Spinal cord (tissue), 10 donors: ENCODE results near the gene FANCM. TPM values are rescaled to one million over a fixed set of nuclear protein-coding genes. Genes with fewer than 3 reads are reported as not detected.
"Not testable (repeated sequence)": the region's sequence is repeated elsewhere in the genome, so short reads cannot be mapped to it uniquely, and the experiment has no call there.

Experiments used
- DNase-seq, 6 donors: peaks; one replicate each; pipeline versions ENCODE4 v3.0.0 to v3.0.0-alpha.2; 2013 to 2015; ENCODE audit warnings: low spot score in 6 of 6, low read depth in 4 of 6
- H3K27ac ChIP-seq: one replicate; pipeline ENCODE4 v1.5.1; 2013; ENCODE audit warnings: low read depth, low read length, control low read depth
- H3K27me3 ChIP-seq: one replicate; pipeline ENCODE4 v1.6.1; 2013; ENCODE audit warnings: low read length; ENCODE audit not compliant: control insufficient read depth, insufficient read depth
- H3K36me3 ChIP-seq: one replicate; pipeline ENCODE4 v1.6.1; 2013; ENCODE audit warnings: low read length; ENCODE audit not compliant: control insufficient read depth, insufficient read depth
- H3K4me1 ChIP-seq: one replicate; pipeline ENCODE4 v1.6.1; 2013; ENCODE audit warnings: low read length; ENCODE audit not compliant: control insufficient read depth, insufficient read depth
- H3K4me3 ChIP-seq: one replicate; pipeline ENCODE4 v1.5.1; 2013; ENCODE audit warnings: low read depth, low read length, control low read depth
- H3K9me3 ChIP-seq: one replicate; pipeline ENCODE4 v1.6.1; 2013; ENCODE audit warnings: low read length; ENCODE audit not compliant: control insufficient read depth, insufficient read depth
- WGBS: methylation state at CpG from one replicate; pipeline ENCODE4 v1.1.5; 2013; ENCODE audit warnings: missing lambda C conversion rate; ENCODE audit not compliant: insufficient coverage; 5-methylcytosine and 5-hydroxymethylcytosine counted together
- polyA plus RNA-seq, 2 donors: library from polyadenylated mRNA; unstranded; fragments of 120-200 nt; gene quantifications; one replicate each; pipeline ENCODE4 v1.2.1, GENCODE V29; 2013; ENCODE audit not compliant: insufficient read length in 2 of 2
- total RNA-seq, 2 donors: library from RNA; depleted of rRNA in 1 of 2; stranded (reverse); fragments of 120-200 nt in 1 of 2; fragments of >200 nt in 1 of 2; gene quantifications; one replicate each; pipeline versions ENCODE4 v1.2.3 to v1.2.4, GENCODE V29; 2013 to 2014
- donor health status: healthy.

FANCM gene
- total and polyA plus RNA-seq, 4 donors: 8.1 to 16.2 (median 9.6) TPM

- no peak overlapping the region for H3K27ac ChIP-seq
- no peaks in the 10 kb centered on the region for H3K27me3 ChIP-seq
- H3K9me3 ChIP-seq: no peaks in the 10 kb centered on the region
- H3K4me3 ChIP-seq: no peak overlapping the region
- no CpG with 5 or more reads among the region's 3 CpGs for WGBS
- H3K4me1 ChIP-seq: no peaks in the 10 kb centered on the region
- no peak for DNase-seq
- peaks cover 6% of the 10 kb centered on the region for H3K36me3 ChIP-seq
These were observed 76.5 kb downstream of the FANCM start for GRCh38 chr14:45212231-45212630.

- not testable (repeated sequence) for H3K27me3 ChIP-seq, H3K36me3 ChIP-seq
These were observed 78.0 kb downstream of the FANCM start for GRCh38 chr14:45213716-45214115.

GRCh38 chr14:45214341-45214740 lies 78.6 kb downstream of the FANCM start:
- H3K36me3 ChIP-seq, H3K27ac ChIP-seq, H3K27me3 ChIP-seq, H3K9me3 ChIP-seq, H3K4me3 ChIP-seq, H3K4me1 ChIP-seq, DNase-seq: not testable (repeated sequence)
- WGBS: 93% methylated on average over 3 of the region's 6 CpGs

More at GRCh38 chr14:45213716-45214115, 78.0 kb downstream of the FANCM start:
- H3K9me3 ChIP-seq, DNase-seq, H3K4me1 ChIP-seq, H3K27ac ChIP-seq, H3K4me3 ChIP-seq: not testable (repeated sequence)
- WGBS: no CpG with 5 or more reads among the region's 1 CpG

- DNase-seq: no peak
- H3K4me1 ChIP-seq: no peaks in the 10 kb centered on the region
- H3K27ac ChIP-seq: no peak overlapping the region
- 86% methylated on average over 2 of the region's 3 CpGs for WGBS
- H3K36me3 ChIP-seq: no peaks in the 10 kb centered on the region
- H3K27me3 ChIP-seq: no peaks in the 10 kb centered on the region
- H3K4me3 ChIP-seq: no peak overlapping the region
- no peaks in the 10 kb centered on the region for H3K9me3 ChIP-seq
These were observed 86.9 kb downstream of the FANCM start for GRCh38 chr14:45222485-45223262.

- DNase-seq: no peak
These were observed 91.8 kb downstream of the FANCM start for GRCh38 chr14:45227566-45227965.

GRCh38 chr14:45238988-45239387 lies 103.3 kb downstream of the FANCM start:
- Histone ChIP-seq H3K4me1 (no peaks in the 10 kb centered on the region), H3K4me3 (no peak overlapping the region), H3K9me3 (no peaks in the 10 kb centered on the region), H3K27me3 (no peaks in the 10 kb centered on the region), H3K27ac (no peak overlapping the region), H3K36me3 (peaks cover 3% of the 10 kb centered on the region)
- 69% methylated on average over 1 of the region's 2 CpGs for WGBS
- no peak for DNase-seq

More at GRCh38 chr14:45227566-45227965, 91.8 kb downstream of the FANCM start:
- Histone ChIP-seq H3K4me1 (no peaks in the 10 kb centered on the region), H3K36me3 (peaks cover 4% of the 10 kb centered on the region), H3K4me3 (no peak overlapping the region), H3K9me3 (no peaks in the 10 kb centered on the region), H3K27me3 (no peaks in the 10 kb centered on the region), H3K27ac (no peak overlapping the region)
- WGBS: 100% methylated on average over 3 of the region's 4 CpGs

- H3K27ac ChIP-seq: no peak overlapping the region
- no CpG with 5 or more reads among the region's 3 CpGs for WGBS
- no peak overlapping the region for H3K4me3 ChIP-seq
- no peaks in the 10 kb centered on the region for H3K4me1 ChIP-seq
- no peaks in the 10 kb centered on the region for H3K9me3 ChIP-seq
- no peaks in the 10 kb centered on the region for H3K27me3 ChIP-seq
- DNase-seq: no peak
- H3K36me3 ChIP-seq: no peaks in the 10 kb centered on the region
These were observed 107.0 kb downstream of the FANCM start for GRCh38 chr14:45242706-45243105.

- WGBS: 98% methylated on average over 3 of the region's 3 CpGs
- DNase-seq: no peak
- H3K4me1 ChIP-seq: no peaks in the 10 kb centered on the region
- H3K27ac ChIP-seq: no peak overlapping the region
- H3K36me3 ChIP-seq: no peaks in the 10 kb centered on the region
- H3K27me3 ChIP-seq: no peaks in the 10 kb centered on the region
- no peaks in the 10 kb centered on the region for H3K9me3 ChIP-seq
- no peak overlapping the region for H3K4me3 ChIP-seq
These were observed 110.4 kb downstream of the FANCM start for GRCh38 chr14:45246151-45246550.

GRCh38 chr14:45246691-45247090 lies 111.0 kb downstream of the FANCM start:
- no peaks in the 10 kb centered on the region for H3K27me3 ChIP-seq
- no peak overlapping the region for H3K27ac ChIP-seq
- H3K4me3 ChIP-seq: no peak overlapping the region
- no peaks in the 10 kb centered on the region for H3K4me1 ChIP-seq
- H3K36me3 ChIP-seq: no peaks in the 10 kb centered on the region
- no CpG with 5 or more reads among the region's 1 CpG for WGBS
- no peaks in the 10 kb centered on the region for H3K9me3 ChIP-seq
- DNase-seq: no peak

- WGBS: no CpG with 5 or more reads among the region's 1 CpG
- no peaks in the 10 kb centered on the region for H3K9me3 ChIP-seq
- no peaks in the 10 kb centered on the region for H3K36me3 ChIP-seq
- H3K27me3 ChIP-seq: no peaks in the 10 kb centered on the region
- H3K4me1 ChIP-seq: peaks cover 2% of the 10 kb centered on the region
- no peak overlapping the region for H3K27ac ChIP-seq
- no peak overlapping the region for H3K4me3 ChIP-seq
- DNase-seq: no peak
These were observed 111.7 kb downstream of the FANCM start for GRCh38 chr14:45247427-45247826.
